ENCODE data around the gene EMC6. TPM values are rescaled to one million over a fixed set of nuclear protein-coding genes. Genes with fewer than 3 reads are reported as not detected.

The EMC6 gene
- total RNA-seq, 4 donors from 2014 or later, result 9.8 to 19.4 (median 13.0) TPM

- DNase-seq (ENCODE audit: low spot score) (no peak), ATAC-seq (ENCODE audit: low FRiP score) (no peak)
- no peak for TF ChIP-seq CTCF (IDR thresholded peaks at IDR 0.05)
Measured at GRCh38 chr17:3660311-3660891, 8.2 kb upstream of the EMC6 start.

- no peak for ATAC-seq (ENCODE audit: low FRiP score)
- DNase-seq (ENCODE audit: low spot score), result no peak
- no peak for TF ChIP-seq CTCF (IDR thresholded peaks at IDR 0.05)
Measured at GRCh38 chr17:3663102-3664011, 5.3 kb upstream of the EMC6 start.

GRCh38 chr17:3665834-3666233 lies 2.8 kb upstream of the EMC6 start:
- DNase-seq (ENCODE audit: low spot score) (no peak), ATAC-seq (ENCODE audit: low FRiP score) (no peak)
- TF ChIP-seq CTCF (IDR thresholded peaks at IDR 0.05), result no peak

GRCh38 chr17:3666516-3666915 lies 2.1 kb upstream of the EMC6 start:
- no peak for ATAC-seq (ENCODE audit: low FRiP score)
- TF ChIP-seq CTCF (IDR thresholded peaks at IDR 0.05), result no peak
- no peak for DNase-seq (ENCODE audit: low spot score)

GRCh38 chr17:3667366-3668278 lies 990 bp upstream of the EMC6 start:
- DNase-seq (ENCODE audit: low spot score), result peak; percentile 45
- no peak for TF ChIP-seq CTCF (IDR thresholded peaks at IDR 0.05)
- ATAC-seq (ENCODE audit: low FRiP score), result peak; percentile 89

- DNase-seq (ENCODE audit: low spot score), result no peak
- no peak for ATAC-seq (ENCODE audit: low FRiP score)
- TF ChIP-seq CTCF (IDR thresholded peaks at IDR 0.05), result no peak
Measured at GRCh38 chr17:3669085-3669347, 404 bp downstream of the EMC6 start.
